ENCODE results near the gene MYEOV. TPM values are rescaled to one million over a fixed set of nuclear protein-coding genes. Genes with fewer than 3 reads are reported as not detected.

The MYEOV gene
- 5.0 TPM for polyA plus RNA-seq (ENCODE audit: insufficient read length)
- long read RNA-seq, donor 1, partial matches to known transcripts: 0 of 2 reads
- long read RNA-seq, donor 1, other reads (novel, unspliced or antisense): 0 of 2 reads
- long read RNA-seq, donor 2, partial matches to known transcripts: 0 of 1 reads
- long read RNA-seq, donor 2, other reads (novel, unspliced or antisense): 0 of 1 reads
- long read RNA-seq, donor 3, partial matches to known transcripts: 0 of 1 reads
- long read RNA-seq, donor 3, other reads (novel, unspliced or antisense): 0 of 1 reads
- long read RNA-seq, donor 4: 0 reads
- long read RNA-seq, donor 5, partial matches to known transcripts: 0 of 4 reads
- long read RNA-seq, donor 5, other reads (novel, unspliced or antisense): 0 of 4 reads
- long read RNA-seq, donor 6: 0 reads
- long read RNA-seq, donor 7, partial matches to known transcripts: 0 of 2 reads
- long read RNA-seq, donor 7, other reads (novel, unspliced or antisense): 0 of 2 reads
- long read RNA-seq, donor 8: 0 reads

DNA sequence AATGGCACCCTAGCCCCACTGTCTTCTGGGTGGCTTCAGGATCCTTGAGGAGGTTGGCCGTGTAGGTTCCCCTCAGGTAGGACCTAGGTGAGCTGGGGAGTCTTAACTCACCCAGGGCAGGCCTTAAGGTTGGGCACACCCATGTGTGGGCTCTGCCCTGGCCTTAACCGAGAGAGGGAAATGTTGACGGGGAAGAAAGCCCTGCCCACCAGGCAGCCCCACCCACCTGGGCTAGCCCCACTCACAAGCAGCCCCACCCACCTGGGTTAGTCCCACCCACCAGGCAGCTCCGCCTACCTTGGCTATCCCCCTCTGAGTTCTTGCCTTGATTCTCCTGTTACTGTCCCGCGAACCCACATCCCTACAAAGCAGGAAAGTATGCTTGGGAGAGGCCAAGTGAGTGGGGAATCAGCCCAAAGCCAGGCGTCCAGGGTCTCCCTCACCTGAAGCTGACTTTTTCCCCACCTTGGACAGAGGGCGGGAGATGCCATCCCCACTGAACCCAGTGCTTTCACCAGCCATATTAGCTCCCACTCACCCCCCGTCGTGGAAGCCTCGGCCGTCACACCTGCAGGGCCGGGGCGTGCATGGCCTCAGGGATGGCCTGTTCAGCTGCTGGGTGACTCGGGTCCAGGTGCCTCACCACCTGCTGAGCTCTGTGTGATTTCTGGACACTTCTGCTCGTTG is at the start of gene MYEOV:
MYEOV (plus strand) TSS at position 337 of the 687 bp plus-strand sequence. CDS start 1,200 bp downstream, outside the sequence.
- DNase-seq: no peak

DNA sequence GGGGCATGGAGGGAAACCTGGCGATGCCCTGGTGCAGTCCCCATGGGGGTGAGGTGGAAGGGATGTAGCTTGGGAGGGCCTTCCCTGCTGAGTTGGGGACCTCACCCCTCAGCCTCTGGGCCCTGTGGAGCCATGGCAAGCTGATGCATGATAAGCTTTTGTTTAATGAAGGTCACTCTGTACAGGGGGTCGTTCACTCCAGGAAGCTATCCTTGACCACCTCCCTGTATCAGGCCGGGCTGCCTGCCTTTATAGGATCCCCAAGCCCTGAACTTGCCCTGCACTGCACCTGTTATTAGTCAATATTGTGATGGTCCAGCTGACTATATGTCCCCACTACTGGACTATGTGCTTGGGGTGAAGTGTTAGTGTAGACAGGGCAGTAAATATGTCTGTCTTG is 49.7 kb upstream of the MYEOV start:
- DNase-seq: no peak

DNA sequence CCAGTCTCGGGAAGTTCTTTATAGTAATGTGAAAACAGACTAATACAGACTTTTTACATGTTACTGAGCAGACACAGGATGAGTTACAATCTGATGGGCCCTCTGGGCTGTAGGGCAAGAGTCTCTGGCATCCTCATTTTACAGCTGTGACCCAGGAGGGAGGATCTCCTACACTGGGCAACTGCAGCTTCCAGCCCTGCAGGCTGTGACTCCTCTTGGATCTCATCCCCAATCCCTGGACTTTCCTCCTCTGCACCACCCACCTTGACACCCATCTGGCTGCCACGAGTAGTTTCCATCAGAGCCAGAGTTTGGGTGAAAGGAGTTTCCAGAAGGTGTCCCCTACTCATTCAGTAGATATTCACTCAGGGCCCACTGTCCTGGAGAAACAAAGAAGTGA is 48.9 kb upstream of the MYEOV start:
- DNase-seq: no peak

DNA sequence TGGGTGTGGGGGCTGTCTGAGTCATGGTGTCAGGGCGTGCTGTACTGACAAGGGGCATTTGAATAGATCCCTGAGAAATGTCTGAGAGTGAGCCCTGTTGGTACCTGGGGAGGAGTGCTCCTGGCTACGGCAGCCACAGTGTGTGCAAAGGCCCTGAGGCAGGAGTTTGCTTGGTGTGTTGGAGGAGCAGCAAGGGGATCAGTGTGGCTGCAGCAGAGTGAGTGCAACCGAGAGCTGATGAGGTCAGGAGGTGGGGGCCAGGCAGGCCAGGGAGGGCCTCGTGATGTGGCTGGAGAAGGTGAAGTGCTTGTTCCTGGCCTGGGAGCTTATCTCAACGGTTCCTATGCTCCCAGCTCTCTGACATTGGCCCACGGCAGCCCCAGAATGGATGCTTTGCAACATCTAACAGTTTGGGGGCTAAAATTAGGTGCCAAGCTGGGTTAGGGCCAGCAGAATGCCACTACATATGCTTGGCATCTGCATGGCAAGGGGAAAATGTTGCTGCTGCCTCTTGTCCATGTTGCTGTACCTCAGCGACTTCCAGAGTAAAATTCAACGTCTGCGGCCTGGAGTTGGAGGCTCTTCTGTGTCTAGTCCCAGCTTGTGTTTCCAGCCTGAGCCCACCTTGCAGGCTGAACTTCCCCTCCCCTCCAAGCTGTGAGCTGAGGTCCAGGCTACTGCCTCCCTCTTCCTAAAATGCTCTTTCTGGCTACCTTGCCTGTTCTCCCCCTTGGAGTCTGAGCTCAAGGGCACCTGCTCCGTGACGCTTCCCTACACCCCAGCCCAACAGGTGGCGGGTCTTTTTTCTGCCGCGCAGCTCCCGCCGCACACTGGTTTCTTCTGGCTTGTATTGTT is 48.2 kb upstream of the MYEOV start:
- no peak for DNase-seq

DNA sequence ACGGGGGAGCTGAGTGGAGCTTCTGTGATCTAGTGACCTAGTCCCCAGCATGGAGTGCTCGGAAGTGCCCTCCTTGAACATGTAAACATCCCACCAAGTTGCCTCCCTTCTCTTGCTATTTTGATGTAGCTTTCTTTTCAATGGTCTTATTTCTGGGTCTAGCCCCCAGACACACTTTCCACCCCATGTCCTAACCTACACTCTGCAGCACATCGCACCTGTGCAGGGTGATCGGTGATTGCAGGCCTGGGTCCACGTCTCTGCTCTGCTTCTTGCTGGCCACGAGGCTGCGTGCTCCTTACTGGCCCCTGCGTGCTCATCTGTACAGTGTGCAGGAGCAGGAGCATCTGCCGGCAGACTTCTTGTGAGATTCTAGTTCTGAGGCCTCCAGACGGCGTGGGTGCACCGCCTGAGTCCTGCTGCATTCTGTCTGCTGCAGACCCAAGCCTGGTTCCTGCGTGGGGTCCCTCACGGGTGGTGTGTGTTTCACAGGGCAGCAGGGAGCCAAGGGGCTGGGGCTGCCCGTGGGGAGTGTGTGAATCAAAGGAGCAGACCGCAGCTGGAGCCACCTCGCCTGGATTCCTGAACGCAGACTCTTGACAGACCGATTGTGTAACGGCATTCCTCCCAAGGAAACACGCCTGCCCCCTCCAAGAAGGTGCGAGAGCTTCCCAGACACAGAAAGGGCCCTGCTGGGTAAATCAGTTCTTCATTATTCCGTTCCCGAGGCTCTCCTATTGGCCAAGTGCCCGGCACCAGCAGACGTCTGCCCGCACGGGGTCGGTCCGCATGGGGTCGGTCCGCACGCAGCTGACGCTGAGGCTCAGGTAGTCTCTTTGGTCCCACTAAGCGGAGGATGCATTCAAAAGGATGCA is 44.4 kb upstream of the MYEOV start:
- DNase-seq: no peak

DNA sequence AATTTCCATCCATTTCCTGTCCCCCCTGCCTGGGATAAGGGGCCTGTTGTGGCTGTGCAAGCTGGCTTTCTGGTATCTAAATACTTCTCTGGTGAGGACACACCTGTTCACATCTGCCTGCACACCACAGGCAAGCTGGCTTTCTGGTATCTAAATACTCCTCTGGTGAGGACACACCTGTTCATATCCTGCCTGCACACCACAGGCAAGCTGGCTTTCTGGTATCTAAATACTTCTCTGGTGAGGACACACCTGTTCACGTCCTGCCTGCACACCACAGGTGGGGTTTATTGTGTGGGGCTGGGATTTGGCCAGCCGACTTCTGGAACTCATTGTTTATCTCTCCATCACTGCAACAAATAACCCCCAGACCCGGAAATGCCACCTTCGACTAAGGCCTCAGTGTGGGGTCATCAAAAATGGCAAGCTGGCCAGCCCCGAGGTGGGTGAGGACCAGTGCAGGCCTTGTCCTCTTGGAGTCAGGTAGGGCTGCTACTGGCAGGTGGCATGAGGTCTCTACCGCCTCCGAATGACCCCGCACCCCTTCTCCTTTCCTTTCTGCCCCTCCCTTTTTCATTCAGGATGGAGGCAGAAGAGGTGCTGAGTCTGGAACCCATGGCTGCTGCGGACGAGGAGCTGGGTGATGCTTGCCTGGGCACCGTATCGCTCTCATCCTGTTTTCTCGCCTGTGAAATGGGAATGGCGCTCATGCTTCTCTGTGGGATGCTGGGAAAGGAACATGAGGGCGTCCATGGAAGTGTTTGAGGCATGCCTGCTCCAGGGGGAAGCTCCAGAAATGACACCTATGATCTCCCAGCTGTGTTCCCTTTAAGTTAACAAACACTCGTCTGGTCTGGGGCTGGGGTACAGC is 43.5 kb upstream of the MYEOV start:
- DNase-seq: no peak

DNA sequence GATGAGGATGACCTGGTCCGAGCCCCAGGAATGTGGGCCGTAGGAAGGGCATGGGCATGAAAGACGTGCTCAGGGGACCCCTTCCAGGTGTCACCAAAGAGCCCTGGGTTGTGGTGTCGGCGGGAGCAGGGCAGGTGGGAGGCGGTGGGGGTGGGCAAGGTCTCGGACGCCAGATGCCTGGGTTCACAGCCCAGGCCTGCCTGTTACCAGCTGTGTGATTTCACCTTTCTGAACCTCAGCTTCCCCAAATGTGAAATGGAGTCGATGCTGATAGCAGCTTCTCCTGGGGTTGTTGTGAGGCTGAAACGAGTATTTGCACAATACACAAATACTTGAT is 42.9 kb upstream of the MYEOV start:
- DNase-seq: no peak

DNA sequence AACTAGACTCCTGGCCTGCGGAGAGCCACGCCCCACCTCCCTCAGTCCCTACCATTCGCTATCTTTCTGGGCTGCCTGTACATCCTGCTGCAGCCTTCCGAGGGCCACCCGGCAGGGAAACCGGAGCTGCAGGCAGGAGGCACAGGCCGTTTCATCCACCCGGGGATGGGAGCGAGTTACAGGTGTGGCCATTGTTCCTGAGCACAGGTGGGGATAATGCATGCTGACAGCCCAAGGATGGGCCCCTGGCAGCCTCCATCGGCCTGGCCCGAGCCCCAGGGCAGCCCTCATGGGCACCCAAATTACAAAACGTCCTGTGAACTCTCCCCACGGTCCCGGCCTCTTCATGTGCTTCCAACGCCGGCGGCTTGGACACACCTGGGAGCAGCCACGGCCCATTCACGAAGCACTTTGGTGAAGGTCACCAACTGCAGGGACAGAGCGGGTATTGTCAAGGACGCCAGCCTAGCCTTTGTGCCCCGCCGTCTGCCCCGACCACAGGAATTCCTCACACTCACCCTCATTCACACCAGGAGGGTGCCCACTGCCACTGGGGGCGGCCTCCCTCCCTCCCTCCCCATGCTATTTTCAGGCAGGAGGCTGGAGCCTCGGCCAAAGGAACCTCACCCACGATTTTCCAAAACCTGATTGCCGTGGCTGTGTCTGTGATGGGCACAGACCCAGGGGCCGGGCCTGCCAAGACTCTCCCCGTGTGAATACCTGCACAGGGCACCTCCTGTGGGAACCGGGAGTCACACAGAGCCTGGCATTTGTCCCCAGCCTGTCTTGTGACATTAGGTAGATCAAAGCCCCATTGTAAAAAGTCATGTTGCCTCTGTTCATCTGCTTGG is 42.1 kb upstream of the MYEOV start:
- DNase-seq: no peak

DNA sequence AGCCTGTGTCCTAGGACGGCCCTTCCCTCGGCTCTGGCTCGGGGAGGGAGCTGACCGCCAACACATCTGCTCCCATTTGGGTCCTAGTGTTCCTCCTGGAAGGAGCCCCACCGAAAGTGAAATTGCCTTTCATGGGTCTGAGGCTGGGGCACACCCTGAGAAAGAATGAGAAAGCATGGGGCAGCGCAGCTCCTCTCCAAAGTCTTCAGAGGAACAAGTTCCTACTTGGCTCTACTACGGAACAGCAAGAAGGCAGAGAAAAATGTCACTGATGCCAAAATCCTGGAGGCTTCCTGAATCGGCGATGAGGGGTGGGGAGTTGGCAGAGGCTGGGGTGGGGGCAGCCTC is 41.5 kb upstream of the MYEOV start:
- no peak for DNase-seq

DNA sequence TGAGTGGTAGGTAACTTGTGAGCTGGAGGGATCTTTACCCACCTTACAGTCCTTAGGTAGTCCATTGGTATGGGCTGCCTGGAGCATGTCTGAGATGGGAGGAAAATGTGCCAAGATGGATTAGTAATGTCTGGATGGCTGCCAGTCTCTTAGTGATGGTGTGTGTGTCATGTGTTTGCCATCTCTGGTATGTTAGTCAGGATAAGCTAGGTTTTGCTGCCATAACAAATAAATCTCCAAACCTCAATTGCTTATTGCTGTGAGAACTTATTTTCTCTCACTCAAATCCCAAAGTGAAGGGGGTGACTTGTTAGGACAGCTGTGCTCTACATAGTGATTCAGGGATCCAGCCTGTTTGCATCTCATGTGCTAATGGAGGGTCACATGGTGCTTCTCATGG is 40.9 kb upstream of the MYEOV start:
- DNase-seq: no peak

DNA sequence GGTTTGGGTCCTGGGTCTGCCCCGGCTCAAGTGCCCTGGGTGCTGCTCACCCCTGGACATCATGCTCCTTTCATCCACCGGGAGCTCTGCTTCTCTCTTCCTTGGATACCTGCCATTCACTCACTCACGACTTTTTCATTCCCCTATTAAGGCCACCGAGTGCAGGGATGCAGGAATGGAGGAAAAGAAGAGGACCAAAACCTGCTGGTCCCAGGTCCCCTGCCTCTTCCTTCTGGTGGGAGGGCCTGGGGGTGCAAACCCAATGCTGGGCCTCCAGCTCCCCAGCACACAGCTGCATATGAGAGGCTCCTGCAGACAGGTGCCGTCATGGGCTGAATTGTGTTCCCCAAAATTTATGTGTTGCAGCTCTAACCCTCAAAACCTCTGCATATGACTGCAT is 36.8 kb upstream of the MYEOV start:
- no peak for DNase-seq

DNA sequence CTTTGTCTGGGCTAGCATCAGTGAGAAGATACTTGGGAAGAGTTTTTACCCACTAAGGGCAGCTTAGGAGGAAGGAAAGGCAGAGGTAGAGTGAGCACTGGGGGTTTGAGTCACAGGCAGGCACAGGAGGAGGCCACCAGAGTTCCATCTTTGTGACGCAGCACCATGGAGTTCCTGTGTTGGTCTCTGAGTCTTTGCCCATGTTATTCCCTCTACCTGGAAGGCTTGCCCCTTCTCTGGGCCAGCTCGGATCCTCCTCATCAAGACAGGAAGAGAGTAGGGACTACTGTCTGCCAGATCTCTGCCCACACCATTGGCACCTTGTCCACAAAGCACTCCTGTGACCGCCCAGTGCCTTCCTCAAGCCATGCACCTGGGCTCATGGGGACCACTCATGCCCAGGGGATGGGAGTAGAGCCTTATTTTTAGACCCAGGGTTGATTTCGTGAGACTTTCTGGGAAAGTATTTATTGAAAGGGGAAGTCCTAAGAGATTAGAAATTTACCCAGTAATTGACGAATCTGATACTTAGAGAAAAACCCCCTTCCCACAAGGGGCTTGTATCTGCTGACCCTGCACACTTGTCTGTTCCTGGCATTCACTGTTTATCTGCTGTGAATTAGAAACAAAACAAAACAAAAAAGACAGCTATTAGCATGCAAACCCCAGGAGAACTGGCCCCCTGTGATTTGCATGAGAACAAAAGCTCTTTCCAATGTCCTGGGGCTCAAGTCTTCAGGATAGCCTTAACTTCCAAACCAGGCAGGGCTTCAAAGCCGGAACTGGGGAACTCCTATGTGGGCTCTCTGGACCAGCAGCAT is 35.9 kb upstream of the MYEOV start:
- DNase-seq: no peak

DNA sequence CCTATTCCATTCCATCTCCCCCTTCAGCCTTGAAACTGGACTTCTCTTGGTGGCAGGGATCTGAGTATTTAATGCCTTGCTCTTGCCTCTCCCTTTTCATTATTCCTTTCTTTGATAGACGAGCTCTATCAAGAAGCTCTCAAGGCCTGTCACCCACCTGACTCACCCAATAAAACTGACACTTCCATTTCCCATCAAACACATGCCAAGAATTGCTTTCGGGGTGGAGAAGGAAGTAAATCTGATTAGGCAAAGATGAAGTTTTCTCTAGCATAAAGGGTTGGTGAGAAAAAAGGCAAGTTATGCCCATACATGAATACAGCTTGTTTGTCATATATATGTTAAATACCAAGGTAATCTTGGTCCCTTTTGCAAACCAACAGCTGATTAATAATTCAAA is 34.9 kb upstream of the MYEOV start:
- no peak for DNase-seq

DNA sequence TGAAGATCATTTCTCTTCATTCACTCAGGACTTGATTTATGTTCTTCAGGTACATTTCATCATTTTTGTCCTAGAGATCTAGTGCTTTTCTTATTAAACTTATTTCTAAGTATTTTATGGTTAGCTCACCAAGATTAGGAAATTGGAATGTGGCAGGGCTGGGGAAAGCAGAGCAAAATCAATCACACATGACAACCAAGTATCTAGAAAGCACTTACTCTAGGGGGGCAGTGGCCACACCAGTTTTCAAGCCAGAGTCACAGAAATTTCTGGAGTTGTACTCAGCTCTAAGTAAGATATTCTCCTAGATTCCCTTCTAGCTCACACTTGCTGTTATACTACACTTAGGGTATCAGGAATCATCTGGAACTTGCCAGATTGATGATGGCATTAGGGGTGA is 33.3 kb upstream of the MYEOV start:
- no peak for DNase-seq

DNA sequence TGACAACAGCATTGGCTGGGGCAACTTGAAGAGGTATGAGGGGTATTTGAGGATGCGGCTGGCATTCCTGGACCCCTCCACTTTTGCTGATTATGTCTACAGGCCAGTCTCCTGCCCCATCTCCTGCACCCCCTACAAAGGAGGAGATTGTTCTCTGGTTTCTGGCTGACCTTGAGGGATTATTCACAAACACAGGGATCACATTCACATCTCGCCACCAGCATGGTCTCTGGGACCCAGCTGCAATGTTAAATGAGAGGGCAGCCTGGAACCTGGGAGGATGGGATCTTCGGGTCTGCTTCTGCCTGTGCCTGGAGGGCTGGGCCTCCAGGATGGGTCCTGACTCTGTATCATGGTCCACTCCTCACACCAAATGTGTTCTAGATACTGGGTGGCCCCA is 32.8 kb upstream of the MYEOV start:
- DNase-seq: no peak

DNA sequence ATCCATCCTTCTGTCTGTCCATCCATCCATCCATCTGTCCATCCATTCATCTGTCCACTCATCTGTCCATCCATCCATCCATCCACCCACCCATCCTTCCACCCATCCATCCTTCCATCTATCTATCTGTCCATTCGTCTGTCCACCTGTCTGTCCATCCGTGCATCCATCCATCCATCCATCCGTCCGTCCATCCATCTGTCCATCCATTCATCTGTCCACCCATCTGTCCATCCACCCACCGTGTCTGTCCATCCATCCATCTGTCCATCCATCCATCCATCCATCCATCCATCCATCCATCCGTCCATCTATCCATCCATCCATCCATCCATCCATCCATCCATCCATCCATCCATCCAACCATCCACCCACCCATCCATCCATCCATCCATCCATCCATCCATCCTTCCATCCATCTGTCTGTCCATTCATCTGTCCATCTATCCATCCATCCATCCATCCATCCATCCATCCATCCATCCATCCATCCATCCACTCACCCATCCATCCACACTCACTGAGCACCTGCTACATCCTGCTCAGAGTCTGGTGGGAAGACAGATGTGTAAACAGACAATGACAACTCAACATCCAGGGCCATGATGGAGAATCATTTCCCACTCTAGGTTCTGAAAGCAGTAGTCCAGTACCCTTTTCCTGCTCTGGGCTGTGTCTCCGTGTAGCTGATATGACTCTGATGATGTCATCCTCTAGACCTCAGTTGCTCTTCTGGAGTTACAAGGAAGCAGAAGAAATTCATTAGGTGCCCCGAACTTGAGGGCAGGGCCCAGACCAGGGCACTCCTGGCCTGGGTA is 30.8 kb upstream of the MYEOV start:
- DNase-seq: no peak

DNA sequence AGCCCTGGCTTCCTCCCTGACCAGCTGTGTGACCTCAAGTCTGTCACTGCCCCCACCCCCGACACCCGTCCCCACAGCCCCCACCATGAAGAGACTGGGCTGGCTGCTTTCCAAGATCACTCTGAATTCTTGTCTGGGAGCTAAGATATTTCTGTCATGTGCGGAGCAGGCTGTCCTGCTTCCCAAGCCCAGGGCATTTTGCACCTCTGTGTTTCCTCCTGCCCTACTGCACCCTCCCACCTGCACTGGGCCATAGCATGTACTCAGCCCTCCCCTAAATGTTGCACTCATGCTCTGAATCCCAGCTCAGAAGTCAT is 30.3 kb upstream of the MYEOV start:
- DNase-seq: no peak

DNA sequence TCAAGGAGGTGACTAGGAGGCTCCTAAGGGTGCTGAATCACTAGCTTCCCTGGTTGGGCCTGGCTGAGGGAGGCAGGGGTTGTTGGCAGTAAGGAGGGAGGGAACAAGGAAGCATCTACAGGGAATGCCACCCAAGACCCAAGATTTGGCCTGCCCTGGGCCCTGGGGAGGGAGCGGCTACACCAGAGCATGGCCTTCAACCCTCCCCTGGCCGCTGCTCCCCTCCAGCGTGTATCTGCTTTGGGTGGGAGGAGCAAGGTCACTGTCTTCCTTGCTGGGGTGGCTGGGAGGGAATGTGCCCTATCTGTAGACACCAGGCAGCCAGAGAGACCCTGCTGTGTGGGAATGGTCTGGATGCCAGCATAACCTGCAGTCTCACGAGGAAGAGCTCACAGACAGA is 29.5 kb upstream of the MYEOV start:
- no peak for DNase-seq

Measured in left kidney (tissue), 8 donors.